ENCODE measurements around the gene ICE2.

GRCh38 chr15:60421544-60421943, 57.4 kb downstream of the ICE2 start:
- TF ChIP-seq CTCF (IDR thresholded peaks at IDR 0.05): no peak
- TF ChIP-seq POLR2A (IDR thresholded peaks at IDR 0.05): no peak
- no peak for TF ChIP-seq POLR2AphosphoS5 (IDR thresholded peaks at IDR 0.05)

All from breast epithelium (tissue), 3 donors.